HepG2 (cell line): ENCODE data around the gene FAM89B. TPM values are rescaled to one million over a fixed set of nuclear protein-coding genes. Genes with fewer than 3 reads are reported as not detected.
A peak's percentile ranks its signal among the peaks of the same experiment; 100 is the strongest.

Source experiments
- AKAP8 ChIP-seq: sonication (generic); formaldehyde crosslinking; IDR thresholded peaks from 2 replicates; pipeline ENCODE4 v1.5.1; 2020; ENCODE audit warnings: mild to moderate bottlenecking, missing genetic modification reagents
- CC2D1A ChIP-seq: sonication (generic); formaldehyde crosslinking; IDR thresholded peaks from 2 replicates; pipeline ENCODE4 v1.8.1; 2023; ENCODE audit warnings: mild to moderate bottlenecking, missing genetic modification reagents
- GZF1 ChIP-seq: sonication (generic); formaldehyde crosslinking; IDR thresholded peaks from 2 replicates; pipeline ENCODE4 v1.5.1; 2020; ENCODE audit warnings: mild to moderate bottlenecking, missing genetic modification reagents
- KDM1A ChIP-seq: IDR thresholded peaks from 2 replicates; pipeline ENCODE4 v1.6.1; 2016; ENCODE audit warnings: missing compliant biosample characterization
- MAZ ChIP-seq, 2 experiments: sonication (generic) in 1 of 2; formaldehyde crosslinking in 1 of 2; IDR thresholded peaks; 2 replicates each; pipeline versions ENCODE4 v1.5.0 to v1.6.1; 2012 to 2020; ENCODE audit warnings: low read depth in 2 of 2, mild to moderate bottlenecking in 2 of 2, borderline replicate concordance in 1 of 2, improper control_type of control experiment in 1 of 2, low read length in 1 of 2, missing genetic modification reagents in 1 of 2, moderate library complexity in 1 of 2
- MXI1 ChIP-seq: IDR thresholded peaks from 3 replicates; pipeline ENCODE4 v1.6.1; 2012; ENCODE audit warnings: low read depth, low read length, inconsistent platforms, borderline replicate concordance
- SETDB1 ChIP-seq: sonication (generic); formaldehyde crosslinking; IDR thresholded peaks from 2 replicates; pipeline ENCODE4 v1.5.1; 2020; ENCODE audit warnings: missing genetic modification reagents, mild to moderate bottlenecking, borderline replicate concordance
- ZNF138 ChIP-seq: sonication (generic); formaldehyde crosslinking; IDR thresholded peaks from 2 replicates; pipeline ENCODE4 v1.5.0; 2020; ENCODE audit warnings: mild to moderate bottlenecking, low read depth, missing genetic modification reagents
- ZNF235 ChIP-seq: sonication (generic); formaldehyde crosslinking; IDR thresholded peaks from 2 replicates; pipeline ENCODE4 v1.8.1; 2023; ENCODE audit warnings: mild to moderate bottlenecking, missing genetic modification reagents, borderline replicate concordance
- ZNF543 ChIP-seq: sonication (generic); formaldehyde crosslinking; IDR thresholded peaks from 2 replicates; pipeline ENCODE4 v1.4.0; 2020; ENCODE audit warnings: mild to moderate bottlenecking, missing genetic modification reagents
- ZNF777 ChIP-seq: sonication (generic); formaldehyde crosslinking; IDR thresholded peaks from 2 replicates; pipeline ENCODE4 v1.4.0; 2020; ENCODE audit warnings: missing genetic modification reagents
- polyA plus RNA-seq, 8 experiments: library from polyadenylated mRNA; depleted of rRNA in 3 of 8; stranded (reverse) in 7 of 8; unstranded in 1 of 8; fragments of >200 nt; fragmentation: Illumina TruSeq in 4 of 8; extraction: Trizol in 4 of 8; gene quantifications; 2 replicates each; pipeline versions ENCODE4 v1.2.1 to v1.2.3, GENCODE V29; 2011 to 2016; ENCODE audit warnings: low read depth in 4 of 8, missing spikeins in 1 of 8, mixed read lengths in 1 of 8; ENCODE audit not compliant: insufficient read depth in 1 of 8
- total RNA-seq, 5 experiments: library from RNA; depleted of rRNA; stranded (reverse); fragments of >200 nt; fragmentation: Illumina TruSeq; extraction: Trizol; gene quantifications; 2 replicates each; pipeline ENCODE4 v1.2.3, GENCODE V29; 2016; ENCODE audit warnings: low read depth in 1 of 5
- TF ChIP-seq, protein P1 (sequence below): sonication (generic); formaldehyde crosslinking; IDR thresholded peaks from 2 replicates; pipeline ENCODE4 v1.4.0; 2020; ENCODE audit warnings: mild to moderate bottlenecking, missing genetic modification reagents
- TF ChIP-seq, protein P2 (sequence below): sonication (generic); formaldehyde crosslinking; IDR thresholded peaks from 2 replicates; pipeline ENCODE4 v1.4.0; 2020; ENCODE audit warnings: missing genetic modification reagents, borderline replicate concordance

FAM89B gene
- total and polyA plus RNA-seq, 2 of the 13 experiments (the other 11 are each of a cell fraction or from before 2014, with no cell fraction given), result 5.7 to 8.0 TPM

DNA sequence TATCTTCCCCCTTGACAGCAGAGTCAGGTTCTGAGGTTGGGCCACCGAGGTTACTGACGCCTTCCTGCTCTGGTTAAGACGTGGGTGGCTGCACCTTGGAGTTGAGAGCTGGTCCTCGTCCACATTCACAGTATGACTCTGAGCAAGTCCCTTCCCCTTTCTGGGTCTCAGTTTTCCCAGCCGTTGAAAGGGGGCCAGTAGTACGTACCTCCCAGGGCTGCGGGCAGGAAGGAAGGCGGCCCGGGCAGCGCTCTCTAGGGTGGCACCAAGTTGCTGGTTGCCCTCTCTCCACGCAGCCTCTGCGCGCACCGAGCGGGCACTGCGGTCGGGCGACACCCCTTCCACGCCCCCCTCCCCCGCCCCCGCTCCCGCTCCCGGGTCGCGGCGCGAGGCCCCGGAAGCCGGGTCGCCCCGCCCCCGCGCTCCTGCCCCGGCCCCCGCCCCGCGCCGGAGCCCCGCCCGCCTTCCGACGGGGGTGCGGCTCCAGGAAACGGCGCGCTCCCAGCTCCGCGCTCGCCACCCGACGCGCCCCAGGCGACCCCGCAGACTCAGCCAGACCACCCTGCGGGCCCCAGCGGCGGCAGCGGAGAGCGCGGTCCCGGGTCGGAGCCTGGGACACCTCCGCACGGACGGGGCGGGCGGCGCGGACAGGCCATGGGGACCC is 3.4 kb downstream of the FAM89B start, which contains the start of gene EHBP1L1 (continued):
- TF ChIP-seq, protein P1, sequence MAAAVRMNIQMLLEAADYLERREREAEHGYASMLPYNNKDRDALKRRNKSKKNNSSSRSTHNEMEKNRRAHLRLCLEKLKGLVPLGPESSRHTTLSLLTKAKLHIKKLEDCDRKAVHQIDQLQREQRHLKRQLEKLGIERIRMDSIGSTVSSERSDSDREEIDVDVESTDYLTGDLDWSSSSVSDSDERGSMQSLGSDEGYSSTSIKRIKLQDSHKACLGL (CRISPR knock-in tag), result 0 out of 2 replicates have a peak, but pooled peaks have one; percentile 19
- TF ChIP-seq KDM1A (CRISPR knock-in tag), result 0 out of 2 replicates have a peak, but pooled peaks have one; percentile 9
- peak; percentile 46; the same call in 1 of the 2 replicates for TF ChIP-seq AKAP8 (CRISPR knock-in tag)
- no peak for TF ChIP-seq SETDB1
- peak; percentile 38; the same call in 1 of the 3 replicates for TF ChIP-seq MXI1
- peak; percentile 96 for TF ChIP-seq ZNF543 (CRISPR knock-in tag)
- TF ChIP-seq MAZ (IDR thresholded peaks at IDR 0.05; ENCODE audit: borderline replicate concordance, low read depth, low read length), result 0 out of 2 replicates have a peak, but pooled peaks have one; percentile 16
- TF ChIP-seq MAZ (CRISPR knock-in tag; IDR thresholded peaks at IDR 0.05; ENCODE audit: low read depth), result peak; percentile 78; the same call in 1 of the 2 replicates
- peak; percentile 58; the same call in 1 of the 2 replicates for TF ChIP-seq ZNF235 (CRISPR knock-in tag)
- 0 out of 2 replicates have a peak, but pooled peaks have one; percentile 51 for TF ChIP-seq ZNF138
- TF ChIP-seq, protein P2, sequence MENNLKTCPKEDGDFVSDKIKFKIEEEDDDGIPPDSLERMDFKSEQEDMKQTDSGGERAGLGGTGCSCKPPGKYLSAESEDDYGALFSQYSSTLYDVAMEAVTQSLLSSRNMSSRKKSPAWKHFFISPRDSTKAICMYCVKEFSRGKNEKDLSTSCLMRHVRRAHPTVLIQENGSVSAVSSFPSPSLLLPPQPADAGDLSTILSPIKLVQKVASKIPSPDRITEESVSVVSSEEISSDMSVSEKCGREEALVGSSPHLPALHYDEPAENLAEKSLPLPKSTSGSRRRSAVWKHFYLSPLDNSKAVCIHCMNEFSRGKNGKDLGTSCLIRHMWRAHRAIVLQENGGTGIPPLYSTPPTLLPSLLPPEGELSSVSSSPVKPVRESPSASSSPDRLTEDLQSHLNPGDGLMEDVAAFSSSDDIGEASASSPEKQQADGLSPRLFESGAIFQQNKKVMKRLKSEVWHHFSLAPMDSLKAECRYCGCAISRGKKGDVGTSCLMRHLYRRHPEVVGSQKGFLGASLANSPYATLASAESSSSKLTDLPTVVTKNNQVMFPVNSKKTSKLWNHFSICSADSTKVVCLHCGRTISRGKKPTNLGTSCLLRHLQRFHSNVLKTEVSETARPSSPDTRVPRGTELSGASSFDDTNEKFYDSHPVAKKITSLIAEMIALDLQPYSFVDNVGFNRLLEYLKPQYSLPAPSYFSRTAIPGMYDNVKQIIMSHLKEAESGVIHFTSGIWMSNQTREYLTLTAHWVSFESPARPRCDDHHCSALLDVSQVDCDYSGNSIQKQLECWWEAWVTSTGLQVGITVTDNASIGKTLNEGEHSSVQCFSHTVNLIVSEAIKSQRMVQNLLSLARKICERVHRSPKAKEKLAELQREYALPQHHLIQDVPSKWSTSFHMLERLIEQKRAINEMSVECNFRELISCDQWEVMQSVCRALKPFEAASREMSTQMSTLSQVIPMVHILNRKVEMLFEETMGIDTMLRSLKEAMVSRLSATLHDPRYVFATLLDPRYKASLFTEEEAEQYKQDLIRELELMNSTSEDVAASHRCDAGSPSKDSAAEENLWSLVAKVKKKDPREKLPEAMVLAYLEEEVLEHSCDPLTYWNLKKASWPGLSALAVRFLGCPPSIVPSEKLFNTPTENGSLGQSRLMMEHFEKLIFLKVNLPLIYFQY, result no peak
- TF ChIP-seq GZF1, result 0 out of 2 replicates have a peak, but pooled peaks have one; percentile 42
- TF ChIP-seq CC2D1A, result no peak
- TF ChIP-seq ZNF777 (CRISPR knock-in tag), result peak; percentile 98
